Smooth muscle cell (in vitro differentiated cells): ENCODE results near the gene AADAT. TPM values are rescaled to one million over a fixed set of nuclear protein-coding genes. Genes with fewer than 3 reads are reported as not detected.

Experiments used
- DNase-seq: peaks from one replicate; lab custom pipeline; 2025; ENCODE audit not compliant: unreplicated experiment; lab: John Stamatoyannopoulos, UW
- H2AFZ ChIP-seq: fragments of 200-600 bp; sonication (generic); 2 replicates; pipeline ENCODE4 v1.6.0; 2016; ENCODE audit warnings: antibody characterized with exemption, low read depth, mild to moderate bottlenecking
- H3F3A ChIP-seq: fragments of 200-600 bp; sonication (generic); 2 replicates; pipeline ENCODE4 v1.6.0; 2017; ENCODE audit warnings: antibody characterized with exemption, low read depth
- H3K27ac ChIP-seq: fragments of 200-600 bp; sonication (generic); 2 replicates; pipeline ENCODE4 v1.5.1; 2016; ENCODE audit warnings: low read depth, mild to moderate bottlenecking
- H3K27me3 ChIP-seq: fragments of 200-600 bp; sonication (generic); 2 replicates; pipeline ENCODE4 v1.6.1; 2016; ENCODE audit warnings: low read depth, mild to moderate bottlenecking
- H3K36me3 ChIP-seq: fragments of 200-600 bp; sonication (generic); 2 replicates; pipeline ENCODE4 v1.5.1; 2016; ENCODE audit warnings: low read depth
- H3K4me1 ChIP-seq: fragments of 200-600 bp; sonication (generic); 2 replicates; pipeline ENCODE4 v1.5.1; 2016; ENCODE audit warnings: low read depth
- H3K4me2 ChIP-seq: fragments of 200-600 bp; sonication (generic); 2 replicates; pipeline ENCODE4 v1.6.0; 2016; ENCODE audit warnings: mild to moderate bottlenecking
- H3K4me3 ChIP-seq: fragments of 200-600 bp; sonication (generic); 2 replicates; pipeline ENCODE4 v1.5.1; 2016; ENCODE audit warnings: mild to moderate bottlenecking
- H3K79me2 ChIP-seq: fragments of 200-600 bp; sonication (generic); 2 replicates; pipeline ENCODE4 v1.6.0; 2016; ENCODE audit warnings: low read depth, mild to moderate bottlenecking
- H3K9ac ChIP-seq: fragments of 200-600 bp; sonication (generic); 2 replicates; pipeline ENCODE4 v1.6.0; 2016; ENCODE audit warnings: low read depth
- H3K9me3 ChIP-seq: fragments of 200-600 bp; sonication (generic); replicated peaks from 2 replicates; pipeline ENCODE4 v1.5.1; 2016; ENCODE audit warnings: low read depth
- H4K20me1 ChIP-seq: fragments of 200-600 bp; sonication (generic); 2 replicates; pipeline ENCODE4 v1.6.0; 2016; ENCODE audit warnings: low read depth
- CTCF ChIP-seq: fragments of 200-600 bp; sonication (generic); IDR thresholded peaks from 2 replicates; pipeline ENCODE4 v1.5.1; 2017; ENCODE audit warnings: borderline replicate concordance, mild to moderate bottlenecking, antibody characterized with exemption; ENCODE audit not compliant: insufficient read depth, poor library complexity, severe bottlenecking
- WGBS: methylation state at CpG from one replicate; pipeline ENCODE4 v1.1.7; 2016; ENCODE audit warnings: low lambda C conversion rate; 5-methylcytosine and 5-hydroxymethylcytosine counted together
- polyA plus RNA-seq: library from polyadenylated mRNA; unstranded; fragments of >200 nt; fragmentation: Nextera tagmentation; extraction: Ambion mirVana; gene quantifications from 2 replicates; pipeline ENCODE4 v1.2.1, GENCODE V29; 2016
- total RNA-seq: library from RNA; depleted of rRNA; stranded (reverse); fragments of >200 nt; gene quantifications from 2 replicates; pipeline ENCODE4 v1.2.3, GENCODE V29; 2014

AADAT gene
- total and polyA plus RNA-seq, 2 experiments from 2014 or later: 13.4 to 18.8 TPM

- peak overlapping the region; percentile 99 for H2AFZ ChIP-seq
- H3K4me1 ChIP-seq: peaks cover 16% of the 10 kb centered on the region
- peaks cover 6% of the 10 kb centered on the region for H3F3A ChIP-seq
- no peaks in the 10 kb centered on the region for H4K20me1 ChIP-seq
- peaks cover 7% of the 10 kb centered on the region for H3K36me3 ChIP-seq
- DNase-seq: no peak
- peak overlapping the region; percentile 99 for H3K4me2 ChIP-seq
- H3K9me3 ChIP-seq: no peaks in the 10 kb centered on the region
- peak overlapping the region; percentile 76 for H3K4me3 ChIP-seq
- peak overlapping the region; percentile 45 for H3K9ac ChIP-seq
- no peaks in the 10 kb centered on the region for H3K27me3 ChIP-seq
- peaks cover 2% of the 10 kb centered on the region for H3K79me2 ChIP-seq
- TF ChIP-seq CTCF: no peak
- 2% methylated on average over 18 of the region's 18 CpGs for WGBS
- no peak overlapping the region for H3K27ac ChIP-seq
These were observed 485 bp downstream of the AADAT start for GRCh38 chr4:170089274-170089667.

- no peaks in the 10 kb centered on the region for H4K20me1 ChIP-seq
- no peak overlapping the region for H3K9ac ChIP-seq
- 37% methylated on average over 2 of the region's 2 CpGs for WGBS
- peaks cover 6% of the 10 kb centered on the region for H3F3A ChIP-seq
- no peak for DNase-seq
- H3K4me3 ChIP-seq: peak overlapping the region; percentile 76
- peaks cover 2% of the 10 kb centered on the region for H3K79me2 ChIP-seq
- peaks cover 16% of the 10 kb centered on the region for H3K4me1 ChIP-seq
- H3K9me3 ChIP-seq: no peaks in the 10 kb centered on the region
- peaks cover 12% of the 10 kb centered on the region for H3K36me3 ChIP-seq
- no peak for TF ChIP-seq CTCF
- peak overlapping the region; percentile 99 for H2AFZ ChIP-seq
- no peaks in the 10 kb centered on the region for H3K27me3 ChIP-seq
- H3K4me2 ChIP-seq: peak overlapping the region; percentile 99
- no peak overlapping the region for H3K27ac ChIP-seq
These were observed 1.0 kb downstream of the AADAT start for GRCh38 chr4:170088716-170089115.

GRCh38 chr4:170087163-170087700 lies 2.5 kb downstream of the AADAT start:
- DNase-seq: no peak
- 65% methylated on average over 4 of the region's 4 CpGs for WGBS
- peaks cover 6% of the 10 kb centered on the region for H3F3A ChIP-seq

More at GRCh38 chr4:170087163-170087700, 2.5 kb downstream of the AADAT start:
- H3K4me1 ChIP-seq: peaks cover 16% of the 10 kb centered on the region
- no peaks in the 10 kb centered on the region for H4K20me1 ChIP-seq
- no peaks in the 10 kb centered on the region for H3K9me3 ChIP-seq
- H2AFZ ChIP-seq: no peak overlapping the region
- no peak overlapping the region for H3K4me2 ChIP-seq
- no peaks in the 10 kb centered on the region for H3K27me3 ChIP-seq
- peaks cover 23% of the 10 kb centered on the region for H3K36me3 ChIP-seq
- H3K9ac ChIP-seq: no peak overlapping the region
- H3K79me2 ChIP-seq: peaks cover 2% of the 10 kb centered on the region
- no peak overlapping the region for H3K27ac ChIP-seq
- H3K4me3 ChIP-seq: no peak overlapping the region
- no peak for TF ChIP-seq CTCF
